T47D (cell line): ENCODE results near the gene HSPB2.

Source experiments
- DNase-seq, 2 experiments: peaks; one replicate each; pipeline versions ENCODE4 v3.0.0 to v3.0.0-alpha.2; 2011 to 2012; ENCODE audit warnings: low read depth in 1 of 2, low spot score in 1 of 2
- JUND ChIP-seq: IDR thresholded peaks from 2 replicates; pipeline ENCODE4 v1.6.1; 2012; ENCODE audit warnings: low read depth
- in situ Hi-C: cut with HindIII; loops from 2 replicates; pipeline ENCODE4 v1.10.0; 2016; ENCODE audit warnings: low sequenced_read_pairs, low pct_unique_long_range_greater_than_20kb

Gene HSPB2

GRCh38 chr11:111954154-111954553, 41.6 kb downstream of the HSPB2 start:
- no peak for TF ChIP-seq JUND
- in situ Hi-C loops, result no loop called here
- DNase-seq, result no peak

GRCh38 chr11:111957663-111958444, 45.3 kb downstream of the HSPB2 start:
- no peak for TF ChIP-seq JUND
- no peak for DNase-seq
- in situ Hi-C loops, result no loop called here

GRCh38 chr11:111960916-111961315, 48.4 kb downstream of the HSPB2 start:
- TF ChIP-seq JUND, result no peak
- in situ Hi-C loops, result no loop called here
- DNase-seq, result peak in 1 of 2 experiments; percentile 34

GRCh38 chr11:111961389-111962300, 49.1 kb downstream of the HSPB2 start:
- in situ Hi-C loops, result no loop called here
- TF ChIP-seq JUND, result no peak
- no peak for DNase-seq
